ENCODE results near the gene AOX1. TPM values are rescaled to one million over a fixed set of nuclear protein-coding genes. Genes with fewer than 3 reads are reported as not detected.

The AOX1 gene
- total RNA-seq, 1 experiment from 2014 or later = 0.45 TPM

- intact Hi-C loops (cut with micrococcal nuclease; ENCODE audit: unreplicated experiment) = no loop called here
- no peak overlapping the region for H3K4me3 Mint-ChIP-seq (ENCODE audit: low read depth, unreplicated experiment)
- no peak for TF ChIP-seq CTCF (IDR thresholded peaks at IDR 0.05; ENCODE audit: unreplicated experiment)
- CTCF ChIA-PET = no interaction called here
- no TSS peak for BruUV-seq (replicated peaks)
- H3K27me3 Mint-ChIP-seq (ENCODE audit: unreplicated experiment) = no peaks in the 10 kb centered on the region
- H3K9me3 Mint-ChIP-seq (ENCODE audit: low read depth, unreplicated experiment) = no peaks in the 10 kb centered on the region
- no peak for DNase-seq
- peaks cover 11% of the 10 kb centered on the region for H3K4me1 Mint-ChIP-seq (ENCODE audit: low read depth, unreplicated experiment)
- no peaks in the 10 kb centered on the region for H3K36me3 Mint-ChIP-seq (ENCODE audit: insufficient read depth, unreplicated experiment)
- no peak overlapping the region for H3K27ac Mint-ChIP-seq (ENCODE audit: unreplicated experiment)
Observed at GRCh38 chr2:200567932-200568331, 17.9 kb upstream of the AOX1 start.

- no peak for DNase-seq
- Mint-ChIP-seq H3K4me1 (ENCODE audit: low read depth, unreplicated experiment) (no peaks in the 10 kb centered on the region), H3K27ac (ENCODE audit: unreplicated experiment) (no peak overlapping the region), H3K9me3 (ENCODE audit: low read depth, unreplicated experiment) (no peaks in the 10 kb centered on the region), H3K36me3 (ENCODE audit: insufficient read depth, unreplicated experiment) (peaks cover 4% of the 10 kb centered on the region), H3K27me3 (ENCODE audit: unreplicated experiment) (no peaks in the 10 kb centered on the region), H3K4me3 (ENCODE audit: low read depth, unreplicated experiment) (no peak overlapping the region)
- CTCF ChIA-PET = interaction anchor here (0.6 to 0.8 kb wide), 3 partner anchors 10 to 127 kb away, joined by 3 to 4 read pairs (median 3); no protein-coding TSS in a partner anchor
- no TSS peak for BruUV-seq (replicated peaks)
- no peak for TF ChIP-seq CTCF (IDR thresholded peaks at IDR 0.05; ENCODE audit: unreplicated experiment)
- intact Hi-C loops (cut with micrococcal nuclease; ENCODE audit: unreplicated experiment) = loop anchor here (5.0 kb wide), 1 partner anchor 604 kb away; no protein-coding TSS in a partner anchor
Observed at GRCh38 chr2:200575957-200576356, 9.9 kb upstream of the AOX1 start.

- no peak for DNase-seq
- peaks cover 4% of the 10 kb centered on the region for H3K36me3 Mint-ChIP-seq (ENCODE audit: insufficient read depth, unreplicated experiment)
- intact Hi-C loops (cut with micrococcal nuclease; ENCODE audit: unreplicated experiment) = loop anchor here (5.0 kb wide), 1 partner anchor 605 kb away; no protein-coding TSS in a partner anchor
- no peak overlapping the region for H3K27ac Mint-ChIP-seq (ENCODE audit: unreplicated experiment)
- H3K4me1 Mint-ChIP-seq (ENCODE audit: low read depth, unreplicated experiment) = no peaks in the 10 kb centered on the region
- no peaks in the 10 kb centered on the region for H3K27me3 Mint-ChIP-seq (ENCODE audit: unreplicated experiment)
- no peaks in the 10 kb centered on the region for H3K9me3 Mint-ChIP-seq (ENCODE audit: low read depth, unreplicated experiment)
- H3K4me3 Mint-ChIP-seq (ENCODE audit: low read depth, unreplicated experiment) = no peak overlapping the region
- BruUV-seq (replicated peaks) = no TSS peak
- no peak for TF ChIP-seq CTCF (IDR thresholded peaks at IDR 0.05; ENCODE audit: unreplicated experiment)
- CTCF ChIA-PET = no interaction called here
Observed at GRCh38 chr2:200577027-200577426, 8.8 kb upstream of the AOX1 start.

GRCh38 chr2:200578778-200579177, 7.0 kb upstream of the AOX1 start:
- no peak overlapping the region for H3K4me3 Mint-ChIP-seq (ENCODE audit: low read depth, unreplicated experiment)
- intact Hi-C loops (cut with micrococcal nuclease; ENCODE audit: unreplicated experiment) = loop anchor here (1.0 to 5.0 kb wide), 4 partner anchors 80 to 606 kb away; no protein-coding TSS in a partner anchor

More at GRCh38 chr2:200578778-200579177, 7.0 kb upstream of the AOX1 start:
- peak; percentile 51 for TF ChIP-seq CTCF (IDR thresholded peaks at IDR 0.05; ENCODE audit: unreplicated experiment)
- no peaks in the 10 kb centered on the region for H3K27me3 Mint-ChIP-seq (ENCODE audit: unreplicated experiment)
- no peaks in the 10 kb centered on the region for H3K4me1 Mint-ChIP-seq (ENCODE audit: low read depth, unreplicated experiment)
- no peak overlapping the region for H3K27ac Mint-ChIP-seq (ENCODE audit: unreplicated experiment)
- CTCF ChIA-PET = interaction anchor here (0.9 to 1.5 kb wide), 3 partner anchors 124 to 178 kb away, joined by 3 to 12 read pairs (median 5); no protein-coding TSS in a partner anchor
- H3K9me3 Mint-ChIP-seq (ENCODE audit: low read depth, unreplicated experiment) = no peaks in the 10 kb centered on the region
- peaks cover 4% of the 10 kb centered on the region for H3K36me3 Mint-ChIP-seq (ENCODE audit: insufficient read depth, unreplicated experiment)
- DNase-seq = no peak
- no TSS peak for BruUV-seq (replicated peaks)
